HTR-8/SVneo (cell line): ENCODE results near the gene ARHGAP19.
"Not testable (repeated sequence)": the region's sequence is repeated elsewhere in the genome, so short reads cannot be mapped to it uniquely, and the experiment has no call there.

Experiments used
- DNase-seq: peaks from one replicate; pipeline ENCODE4 v3.0.0; 2011; ENCODE audit warnings: low spot score, mixed read lengths; ENCODE audit not compliant: insufficient read length
- FAIRE-seq: peaks from 2 replicates; lab custom pipeline; 2011; peaks lifted over from hg19 to GRCh38; lab: Jason Lieb, UNC

Gene ARHGAP19

GRCh38 chr10:97290576-97291356 lies 1.7 kb downstream of the ARHGAP19 start:
- not testable (repeated sequence) for FAIRE-seq

GRCh38 chr10:97290076-97290475 lies 2.4 kb downstream of the ARHGAP19 start:
- not testable (repeated sequence) for DNase-seq, FAIRE-seq

More at GRCh38 chr10:97290576-97291356, 1.7 kb downstream of the ARHGAP19 start:
- DNase-seq = not testable (repeated sequence)

- no peak for DNase-seq
- FAIRE-seq = no peak
These were observed 11.7 kb downstream of the ARHGAP19 start for GRCh38 chr10:97280783-97281182.

GRCh38 chr10:97279121-97279815 lies 13.2 kb downstream of the ARHGAP19 start:
- DNase-seq = no peak
- FAIRE-seq = no peak

GRCh38 chr10:97278491-97278989 lies 13.9 kb downstream of the ARHGAP19 start:
- peak; percentile 67 for DNase-seq
- no peak for FAIRE-seq

- FAIRE-seq (no peak), DNase-seq (no peak)
These were observed 14.9 kb downstream of the ARHGAP19 start for GRCh38 chr10:97277551-97277950.

GRCh38 chr10:97274828-97275227 lies 17.6 kb downstream of the ARHGAP19 start:
- FAIRE-seq (no peak), DNase-seq (no peak)

GRCh38 chr10:97273700-97274099 lies 18.7 kb downstream of the ARHGAP19 start:
- FAIRE-seq (no peak), DNase-seq (no peak)

GRCh38 chr10:97270523-97271154 lies 21.8 kb downstream of the ARHGAP19 start:
- FAIRE-seq (no peak), DNase-seq (no peak)

GRCh38 chr10:97267671-97268070 lies 24.8 kb downstream of the ARHGAP19 start:
- FAIRE-seq = no peak
- DNase-seq = no peak

GRCh38 chr10:97265095-97265494 lies 27.3 kb downstream of the ARHGAP19 start:
- not testable (repeated sequence) for FAIRE-seq, DNase-seq

- FAIRE-seq (no peak), DNase-seq (no peak)
These were observed 28.5 kb downstream of the ARHGAP19 start for GRCh38 chr10:97263971-97264370.

- FAIRE-seq (no peak), DNase-seq (no peak)
These were observed 30.8 kb downstream of the ARHGAP19 start for GRCh38 chr10:97261656-97262055.

- FAIRE-seq (no peak), DNase-seq (no peak)
These were observed 31.3 kb downstream of the ARHGAP19 start for GRCh38 chr10:97261183-97261582.

- FAIRE-seq (no peak), DNase-seq (no peak)
These were observed 33.3 kb downstream of the ARHGAP19 start for GRCh38 chr10:97259119-97259518.

GRCh38 chr10:97256356-97256755 lies 36.1 kb downstream of the ARHGAP19 start:
- FAIRE-seq (no peak), DNase-seq (no peak)

- no peak for DNase-seq
- no peak for FAIRE-seq
These were observed 36.7 kb downstream of the ARHGAP19 start for GRCh38 chr10:97255512-97256293.

GRCh38 chr10:97254694-97255093 lies 37.7 kb downstream of the ARHGAP19 start:
- FAIRE-seq = no peak
- no peak for DNase-seq

- FAIRE-seq = peak; percentile 52
- DNase-seq = no peak
These were observed 41.5 kb downstream of the ARHGAP19 start for GRCh38 chr10:97250952-97251351.

- no peak for DNase-seq
- FAIRE-seq = no peak
These were observed 48.6 kb downstream of the ARHGAP19 start for GRCh38 chr10:97243836-97244235.
